Measurements from ENCODE around the gene WFDC9.
"Not testable (repeated sequence)": the region's sequence is repeated elsewhere in the genome, so short reads cannot be mapped to it uniquely, and the experiment has no call there.

WFDC9 gene

GRCh38 chr20:45589725-45590124 lies 41.4 kb downstream of the WFDC9 start:
- DNase-seq: no peak

GRCh38 chr20:45588800-45589199 lies 42.3 kb downstream of the WFDC9 start:
- no peak for DNase-seq

DNA sequence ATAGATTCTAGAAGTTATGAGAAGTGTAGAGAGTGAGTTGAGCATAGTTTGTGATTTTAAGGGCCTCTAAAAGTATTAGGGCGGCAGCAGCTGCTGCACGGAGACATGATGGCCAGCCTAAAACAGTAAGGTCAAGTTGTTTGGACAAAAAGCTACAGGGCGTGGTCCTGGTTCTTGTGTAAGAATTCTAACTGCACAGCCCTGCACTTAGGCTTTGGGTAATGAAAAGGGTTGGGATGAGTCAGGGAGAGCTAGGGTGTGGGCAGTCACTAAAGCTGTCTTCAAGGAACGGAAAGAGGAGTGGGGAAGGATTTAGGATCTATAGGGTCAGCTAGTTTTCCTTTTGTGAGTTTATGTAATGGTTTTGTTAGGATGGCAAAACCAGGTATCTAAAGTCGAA lies 45.1 kb downstream of the WFDC9 start:
- DNase-seq: not testable (repeated sequence)

DNA sequence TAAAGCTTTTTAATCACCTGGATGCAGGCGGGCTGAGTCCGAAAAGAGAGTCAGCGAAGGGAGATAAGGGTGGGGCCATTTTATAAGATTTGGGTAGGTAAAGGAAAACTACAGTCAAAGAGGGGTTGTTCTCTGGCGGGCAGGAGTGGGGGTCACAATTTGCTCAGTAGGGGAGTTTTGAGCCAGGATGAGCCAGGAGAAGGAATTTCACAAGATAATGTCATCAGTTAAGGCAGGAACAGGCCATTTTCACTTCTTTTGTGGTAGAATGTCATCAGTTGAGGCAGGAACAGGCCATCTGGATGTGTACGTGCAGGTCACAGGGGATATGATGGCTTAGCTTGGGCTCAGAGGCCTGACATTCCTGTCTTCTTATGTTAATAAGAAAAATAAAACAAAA lies 46.8 kb downstream of the WFDC9 start:
- DNase-seq: not testable (repeated sequence)

GRCh38 chr20:45583502-45583901 lies 47.6 kb downstream of the WFDC9 start:
- DNase-seq: no peak

GRCh38 chr20:45581702-45582101 lies 49.4 kb downstream of the WFDC9 start:
- no peak for DNase-seq

DNA sequence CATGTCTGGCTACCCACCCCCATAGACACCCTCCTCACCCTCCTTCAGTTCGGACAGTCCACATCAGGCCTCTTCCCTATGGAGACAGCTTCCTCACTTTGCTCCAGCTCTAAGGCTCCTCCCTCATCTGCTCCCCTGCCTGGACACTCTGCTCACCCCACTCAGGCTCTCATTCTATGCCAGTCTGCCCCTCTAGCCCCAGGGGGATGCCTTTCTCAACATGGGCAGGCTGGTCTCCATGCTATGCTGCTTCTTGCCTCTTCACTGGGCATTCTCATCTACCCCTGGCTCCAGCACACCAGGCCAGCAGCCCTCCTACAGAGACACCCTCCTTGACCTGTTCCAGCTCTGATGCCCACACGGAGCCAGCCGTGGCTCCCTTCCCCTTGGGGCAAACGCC lies 51.9 kb downstream of the WFDC9 start, which contains the start of gene WFDC8:
WFDC8 (minus strand) TSS at position 101 of the 400 bp plus-strand sequence; CDS start at position 64, 37 bp downstream.
- no peak for DNase-seq

DNA sequence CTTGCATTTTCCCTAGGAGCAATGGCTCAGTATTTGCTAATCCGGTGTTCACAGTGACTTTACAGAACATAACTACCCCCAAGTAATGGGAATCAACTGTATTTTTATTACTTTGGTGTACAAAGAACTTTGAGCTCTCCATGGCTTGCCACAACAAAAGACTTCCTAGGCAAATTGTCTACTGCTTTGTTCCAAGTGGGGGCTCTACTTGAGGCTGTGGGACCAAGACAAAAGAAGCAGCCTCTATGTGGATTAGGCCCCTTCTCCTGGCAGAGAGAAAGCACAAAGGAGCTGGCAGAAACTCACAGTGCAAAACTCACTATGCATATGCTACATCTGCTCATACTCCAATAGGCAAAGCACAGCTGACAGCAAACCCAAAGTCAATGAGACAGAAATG lies 52.9 kb downstream of the WFDC9 start:
- no peak for DNase-seq

- DNase-seq: no peak
Measured at GRCh38 chr20:45576995-45577394, 54.1 kb downstream of the WFDC9 start.

- no peak for DNase-seq
Measured at GRCh38 chr20:45575931-45576330, 55.2 kb downstream of the WFDC9 start.

GRCh38 chr20:45569650-45570049 lies 61.4 kb downstream of the WFDC9 start:
- not testable (repeated sequence) for DNase-seq

GRCh38 chr20:45564760-45565276 lies 66.3 kb downstream of the WFDC9 start:
- no peak for DNase-seq
